Colonic mucosa (tissue), 4 donors: ENCODE results near the gene ICE2. TPM values are rescaled to one million over a fixed set of nuclear protein-coding genes. Genes with fewer than 3 reads are reported as not detected.

Experiments
- DNase-seq: peaks from one replicate; pipeline ENCODE4 v3.0.0-alpha.2; 2020
- H3K27ac ChIP-seq: fragments of 200-600 bp; one replicate; pipeline ENCODE4 v1.8.0; 2021
- H3K27me3 ChIP-seq: fragments of 200-600 bp; one replicate; pipeline ENCODE4 v1.8.0; 2021
- H3K36me3 ChIP-seq: fragments of 200-600 bp; one replicate; pipeline ENCODE4 v1.8.0; 2021
- H3K4me1 ChIP-seq: fragments of 200-600 bp; one replicate; pipeline ENCODE4 v1.8.0; 2021; ENCODE audit warnings: mild to moderate bottlenecking
- H3K4me3 ChIP-seq: fragments of 200-600 bp; one replicate; pipeline ENCODE4 v1.8.0; 2021
- H3K9ac ChIP-seq, 2 donors: one replicate each; pipeline ENCODE4 v1.7.0; 2013; ENCODE audit warnings: control low read depth in 2 of 2, low read depth in 2 of 2, low read length in 2 of 2
- H3K9me3 ChIP-seq: fragments of 200-600 bp; one replicate; pipeline ENCODE4 v1.8.0; 2021
- CTCF ChIP-seq: fragments of 200-600 bp; IDR thresholded peaks from one replicate; pipeline ENCODE4 v1.8.0; 2022; ENCODE audit warnings: antibody characterized with exemption, mild to moderate bottlenecking
- intact Hi-C: fragments of 100-400 bp; cut with DNase I; formaldehyde crosslinking; loops from one replicate; pipeline ENCODE4 v1.14.1; 2022
- total RNA-seq, 2 donors: library from RNA; stranded (reverse); fragmentation: NEBNext Ultra II Directional in 1 of 2; extraction: Animal tissue kit (Norgen Biotek cat#: 25700) in 1 of 2; gene quantifications; one replicate each; pipeline ENCODE4 v1.2.1, GENCODE V29; 2021
- donor health status: healthy.
- donor health status: DM: no; HTN: no; CAD: no.
- donor health status: DM: no; HTN: no; CAD: no.

ICE2 gene
- total RNA-seq, 2 donors from 2014 or later, result 37.3 to 37.7 TPM

DNA sequence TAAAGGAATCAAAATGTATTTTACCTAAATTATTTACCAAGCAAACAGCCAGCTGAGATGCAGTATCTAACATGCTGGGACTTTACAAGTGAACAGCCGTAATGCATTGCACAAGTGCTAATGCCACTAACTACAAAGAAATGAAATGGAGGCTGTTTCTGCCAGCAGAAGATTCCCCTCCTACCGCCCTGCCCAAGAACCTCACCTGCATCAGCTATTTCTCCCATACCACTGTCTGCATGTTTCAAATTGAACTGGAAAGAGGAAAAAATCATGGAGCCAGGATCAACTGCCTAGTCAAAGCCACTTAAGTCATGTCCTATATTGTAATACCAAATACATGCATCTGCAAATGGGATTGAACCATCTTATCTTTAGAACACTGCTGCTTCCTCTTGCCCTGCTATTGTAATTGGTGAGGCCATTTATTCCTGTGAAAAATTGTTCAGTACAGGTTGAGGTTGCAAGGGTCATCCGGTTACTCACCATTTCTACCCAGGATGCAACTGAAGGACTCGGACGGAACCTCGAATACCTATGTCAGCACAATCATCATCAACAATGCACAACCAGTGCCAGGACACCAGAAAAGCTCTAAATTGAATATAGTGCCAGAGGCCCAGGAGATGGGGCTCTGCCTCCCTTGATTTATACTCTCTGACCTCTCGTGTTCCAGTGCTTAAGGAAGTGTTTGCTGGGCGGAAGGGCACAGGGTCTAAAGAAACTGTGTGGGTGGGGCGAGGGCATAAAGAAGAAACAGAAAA is 108.7 kb downstream of the ICE2 start:
- peaks cover 21% of the 10 kb centered on the region for H3K4me1 ChIP-seq
- intact Hi-C loops, result no loop called here

GRCh38 chr15:60369696-60370095 is 109.2 kb downstream of the ICE2 start:
- no peak for DNase-seq
- peaks cover 18% of the 10 kb centered on the region for H3K4me1 ChIP-seq
- H3K27me3 ChIP-seq, result no peaks in the 10 kb centered on the region
- H3K36me3 ChIP-seq, result no peaks in the 10 kb centered on the region
- intact Hi-C loops, result no loop called here
- H3K27ac ChIP-seq, result no peak overlapping the region
- TF ChIP-seq CTCF, result no peak
- no peaks in the 10 kb centered on the region for H3K9me3 ChIP-seq
- no peak overlapping the region for H3K9ac ChIP-seq
- no peak overlapping the region for H3K4me3 ChIP-seq

More for the DNA sequence above, 108.7 kb downstream of the ICE2 start:
- no peaks in the 10 kb centered on the region for H3K36me3 ChIP-seq
- peak overlapping the region; percentile 75 for H3K27ac ChIP-seq
- peak overlapping the region in 1 of 2 donors; percentile 78 for H3K9ac ChIP-seq
- H3K9me3 ChIP-seq, result no peaks in the 10 kb centered on the region
- no peaks in the 10 kb centered on the region for H3K27me3 ChIP-seq
- DNase-seq, result peak; percentile 45
- no peak for TF ChIP-seq CTCF
- H3K4me3 ChIP-seq, result no peak overlapping the region

Other genes starting within 250 kb of the ICE2 start
- gene ANXA2, start 81.2 kb downstream of the ICE2 start, total RNA-seq, result 100 to 1,000 TPM; 813 to 816 TPM